Smooth muscle cell of the brain vasculature (primary cell): ENCODE results near the gene RNASEH2A.
"Not testable (repeated sequence)": the region's sequence is repeated elsewhere in the genome, so short reads cannot be mapped to it uniquely, and the experiment has no call there.

Experiments
- DNase-seq: peaks from one replicate; pipeline ENCODE4 v3.0.0-alpha.2; 2012; ENCODE audit warnings: low read depth, low spot score

Gene RNASEH2A

DNA sequence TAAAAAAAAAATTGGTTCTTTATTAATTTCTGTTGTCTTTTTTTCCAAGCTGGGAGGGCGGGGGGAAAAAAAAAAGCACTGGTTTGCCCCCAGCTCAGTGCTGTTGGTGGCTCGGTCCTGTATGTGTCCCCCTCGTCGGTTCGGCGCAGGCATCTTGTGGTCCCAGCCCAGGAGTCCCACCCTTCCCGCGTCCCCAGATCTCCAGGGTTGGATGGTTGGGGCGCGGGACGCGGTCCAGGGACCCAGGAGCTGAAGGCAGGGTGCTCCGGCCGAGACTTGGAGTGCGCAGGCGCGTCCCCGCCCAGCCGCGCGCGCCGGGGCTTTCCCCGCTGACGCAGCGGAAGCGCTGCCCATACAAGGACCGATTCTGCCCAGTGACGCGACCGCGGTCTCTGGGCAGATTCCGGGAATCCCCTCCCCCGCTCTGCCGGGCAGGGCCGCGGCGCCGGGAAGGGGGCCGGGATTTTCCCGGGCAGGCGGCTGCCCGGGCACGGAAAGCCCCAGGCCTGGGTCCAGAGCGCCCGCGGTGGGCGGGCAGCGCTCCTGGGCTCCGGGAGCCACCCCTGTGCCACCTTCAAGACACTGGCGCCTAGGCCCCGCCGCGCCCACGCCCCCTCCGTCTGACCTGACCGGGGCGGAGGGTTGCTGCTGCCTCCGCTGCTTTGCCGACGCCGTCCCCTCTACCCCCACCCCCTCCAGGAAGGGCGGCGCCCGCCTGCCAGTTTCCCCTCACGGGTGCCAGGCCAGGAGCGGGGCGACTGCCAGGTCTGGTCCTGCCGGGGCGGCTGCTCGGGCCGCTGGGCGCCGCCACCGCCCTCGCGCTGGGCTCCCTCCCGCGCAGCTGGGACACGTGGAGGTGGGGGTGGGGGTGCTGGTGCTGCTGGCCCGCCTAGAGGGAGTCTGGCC, 12.8 kb upstream of the RNASEH2A start:
- no peak for DNase-seq

DNA sequence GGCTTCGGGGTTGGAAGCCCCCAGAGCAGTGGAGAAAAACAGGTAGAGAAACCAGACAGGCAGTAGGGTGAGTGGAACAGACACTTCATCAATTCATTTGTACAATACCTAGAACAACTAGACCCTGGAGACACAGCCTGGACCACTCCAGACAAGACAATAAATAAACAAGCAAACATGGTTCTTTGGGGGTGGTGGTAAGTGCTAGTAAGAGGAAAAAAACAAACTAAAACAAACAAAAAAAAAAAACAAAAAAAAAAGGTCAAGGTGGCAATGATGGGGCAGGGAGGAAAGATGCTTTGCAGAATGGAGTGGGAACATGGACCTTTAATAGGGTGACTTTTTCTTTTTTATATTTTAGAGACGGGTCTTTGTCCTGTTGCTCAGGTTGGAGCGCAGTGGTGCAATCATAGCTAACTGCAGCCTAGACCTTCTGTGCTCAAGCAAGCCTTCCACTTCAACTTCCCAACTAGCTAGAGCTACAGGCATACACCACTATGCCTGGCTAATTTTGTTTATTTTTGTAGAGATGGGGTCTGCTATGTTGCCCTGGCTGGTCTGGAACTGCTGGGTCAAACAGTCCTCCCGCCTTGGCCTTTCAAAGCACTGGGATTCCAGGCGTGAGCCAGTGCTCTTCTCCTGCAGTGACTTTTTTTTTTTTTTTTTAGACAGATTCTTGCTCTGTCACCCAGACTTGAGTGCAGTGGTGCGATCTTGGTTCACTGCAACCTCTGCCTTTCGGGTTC, 12.0 kb upstream of the RNASEH2A start:
- no peak for DNase-seq

DNA sequence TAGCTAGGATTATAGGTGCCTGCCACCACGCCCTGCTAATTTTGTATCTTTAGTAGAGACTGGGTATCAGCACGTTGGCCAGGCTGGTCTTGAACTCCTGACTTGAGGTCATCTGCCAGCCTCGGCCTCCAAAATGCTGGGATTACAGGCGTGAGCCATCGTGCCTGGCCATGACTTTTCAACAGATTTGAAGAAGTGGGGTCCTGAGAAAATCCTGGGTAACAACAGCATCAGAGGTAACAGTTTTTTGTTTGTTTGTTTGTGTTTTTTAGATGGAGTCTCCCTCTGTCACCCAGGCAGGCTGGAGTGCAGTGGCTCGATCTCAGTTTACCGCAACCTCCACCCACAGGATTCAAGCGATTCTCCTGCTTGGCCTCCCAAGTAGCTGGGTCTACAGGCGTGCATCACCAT, 11.4 kb upstream of the RNASEH2A start:
- DNase-seq = no peak

DNA sequence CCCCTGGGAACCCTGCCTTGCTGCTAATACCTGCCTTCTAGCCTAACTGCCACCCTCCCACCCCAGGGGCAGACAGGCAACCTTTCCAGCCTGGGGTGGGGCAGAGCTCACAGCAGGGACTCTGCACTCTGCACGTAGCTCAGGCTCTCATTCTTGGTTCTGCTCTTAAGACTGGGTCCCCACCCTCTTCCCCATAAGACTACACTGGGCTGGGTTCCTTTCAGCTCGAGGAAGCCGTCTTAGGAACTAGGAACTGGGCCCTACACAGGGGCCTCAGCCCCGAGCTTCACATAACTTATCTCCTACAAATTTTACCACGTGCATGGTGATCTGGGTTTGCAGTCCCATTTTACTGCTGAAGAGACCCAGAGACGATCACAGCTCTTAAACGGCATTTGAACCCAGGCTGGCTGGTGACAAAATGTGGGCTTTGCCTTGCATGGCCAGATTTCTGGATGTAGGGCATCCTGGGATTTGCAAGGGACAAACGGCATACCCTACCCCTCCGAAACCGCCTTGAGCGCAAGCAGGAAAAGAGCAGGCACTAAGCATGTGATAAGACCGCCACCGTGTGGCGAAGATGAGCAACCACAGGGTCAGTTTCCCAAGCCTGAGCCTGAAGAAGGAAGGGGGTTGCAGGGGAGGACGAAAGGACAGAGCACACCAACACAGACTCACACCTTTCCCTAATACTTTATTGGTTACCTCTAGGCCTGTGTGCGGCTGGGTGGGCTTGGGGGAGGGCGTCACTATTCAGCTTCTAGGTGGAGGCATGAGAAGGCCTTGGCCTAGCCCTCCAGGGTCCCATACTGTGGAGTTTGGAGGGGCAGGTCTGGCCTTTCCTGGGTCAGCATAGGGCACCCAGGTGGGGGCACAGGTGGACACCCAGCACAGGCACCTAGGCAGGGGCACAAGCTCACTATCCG, 10.0 kb upstream of the RNASEH2A start:
- DNase-seq = no peak

DNA sequence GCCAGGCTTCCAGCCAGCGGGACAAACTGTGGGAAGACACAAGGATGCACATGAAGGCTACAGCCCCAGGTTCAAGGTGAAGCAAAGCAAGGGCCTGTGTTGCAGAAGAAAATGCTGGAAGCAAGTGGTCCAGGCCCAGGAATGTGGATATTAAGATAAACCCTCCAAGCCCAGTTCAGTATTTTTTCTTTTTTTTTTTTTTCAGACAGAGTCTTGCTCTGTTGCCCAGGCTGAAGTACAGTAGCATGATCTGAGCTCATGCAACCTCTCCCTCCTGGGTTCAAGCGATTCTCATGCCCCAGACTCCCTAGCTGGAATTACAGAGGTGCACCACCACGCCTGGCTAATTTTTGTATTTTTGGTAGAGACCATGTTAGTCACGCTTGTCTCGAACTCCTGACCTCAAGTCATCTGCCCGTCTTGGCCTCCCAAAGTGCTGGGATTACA, 9.2 kb upstream of the RNASEH2A start:
- no peak for DNase-seq

DNA sequence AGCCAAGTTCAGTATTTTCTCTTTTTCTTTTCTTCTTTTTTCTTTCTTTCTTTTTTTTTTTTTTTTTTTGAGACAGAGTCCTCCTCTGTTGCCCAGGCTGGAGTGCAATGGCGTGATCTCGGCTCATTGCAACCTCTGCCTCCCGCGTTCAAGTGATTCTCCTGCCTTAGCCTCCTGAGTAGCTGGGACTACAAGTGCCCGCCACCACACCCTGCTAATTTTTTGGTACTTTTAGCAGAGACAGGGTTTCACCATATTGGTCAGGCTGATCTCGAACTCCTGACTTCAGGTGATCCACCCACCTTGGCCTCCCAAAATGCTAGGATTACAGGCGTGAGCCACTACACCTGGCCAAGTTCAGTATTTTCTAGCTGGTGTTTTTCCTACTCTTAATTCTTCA, 8.8 kb upstream of the RNASEH2A start:
- not testable (repeated sequence) for DNase-seq

DNA sequence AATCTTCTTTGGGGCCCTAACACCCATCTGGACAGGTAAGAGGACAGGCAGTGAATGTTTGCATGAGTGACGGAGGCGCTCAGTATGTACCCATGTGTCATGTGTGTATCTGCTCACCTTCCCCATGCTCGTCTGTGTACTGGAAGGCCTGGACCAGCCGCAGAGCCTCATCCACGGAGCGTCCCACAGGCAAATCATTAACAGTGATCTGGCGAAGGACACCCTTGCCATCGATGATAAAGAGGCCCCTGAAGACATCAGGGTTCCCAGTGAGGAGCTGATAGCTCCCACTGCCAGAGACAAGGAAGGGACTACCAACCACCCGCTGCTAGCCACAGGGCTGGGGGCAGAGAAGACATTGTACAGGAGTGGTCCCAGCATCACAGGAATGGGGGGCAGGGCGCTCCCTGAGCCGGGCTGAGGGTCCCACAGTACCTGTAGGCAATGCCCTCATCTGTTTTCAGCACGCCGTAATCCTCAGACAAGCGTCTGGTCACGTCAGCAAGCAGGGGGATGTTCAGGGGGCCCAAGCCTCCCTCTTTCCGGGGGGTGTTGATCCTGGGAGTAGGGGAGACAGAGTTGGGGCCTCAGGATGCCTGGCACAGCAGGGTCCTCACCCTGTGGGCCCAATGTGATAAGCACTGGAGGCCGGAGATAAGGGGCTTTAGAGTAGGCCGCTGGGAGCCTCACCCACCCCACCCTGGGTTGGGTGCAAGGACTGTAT, 6.5 kb upstream of the RNASEH2A start:
- DNase-seq = no peak

DNA sequence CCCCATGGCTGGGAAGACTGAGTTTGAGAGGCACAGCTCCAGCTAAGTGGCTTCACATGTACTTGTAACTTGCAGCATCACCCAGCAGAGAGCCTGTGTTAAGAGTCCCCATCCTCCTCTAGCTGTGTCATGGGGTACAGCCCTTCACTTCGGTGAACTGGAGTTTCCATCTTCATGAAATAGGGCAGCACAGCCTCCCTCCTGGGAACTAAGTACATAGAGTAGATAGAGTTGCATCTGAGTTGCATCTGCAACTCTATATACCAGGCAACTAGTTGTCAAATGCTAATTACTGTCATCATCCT, 6.0 kb upstream of the RNASEH2A start:
- no peak for DNase-seq

DNA sequence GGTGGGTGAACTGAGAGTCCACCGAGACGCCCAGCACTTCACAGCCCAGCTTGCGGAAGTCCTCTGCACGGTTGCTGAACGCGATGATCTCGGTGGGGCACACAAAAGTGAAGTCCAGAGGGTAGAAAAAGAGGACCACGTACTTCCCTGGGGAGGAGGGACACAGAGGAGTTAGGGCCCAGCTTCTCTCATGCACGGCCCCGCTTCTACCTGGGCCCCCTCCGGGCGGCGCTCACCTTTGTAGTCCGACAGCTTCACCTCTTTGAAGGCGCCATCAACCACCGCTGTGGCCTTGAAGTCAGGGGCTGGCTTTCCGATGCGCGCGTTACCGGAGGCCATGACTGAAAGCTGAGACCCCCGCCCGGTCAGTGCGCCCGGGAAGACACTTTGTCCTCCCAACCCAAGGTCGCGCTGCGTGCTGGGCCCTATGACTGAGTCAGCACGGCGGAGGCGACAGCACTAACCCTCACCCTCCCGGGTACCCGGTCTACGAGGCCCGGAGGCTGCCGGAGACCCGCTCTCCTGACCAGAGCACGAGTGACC, 5.4 kb upstream of the RNASEH2A start:
- no peak for DNase-seq

DNA sequence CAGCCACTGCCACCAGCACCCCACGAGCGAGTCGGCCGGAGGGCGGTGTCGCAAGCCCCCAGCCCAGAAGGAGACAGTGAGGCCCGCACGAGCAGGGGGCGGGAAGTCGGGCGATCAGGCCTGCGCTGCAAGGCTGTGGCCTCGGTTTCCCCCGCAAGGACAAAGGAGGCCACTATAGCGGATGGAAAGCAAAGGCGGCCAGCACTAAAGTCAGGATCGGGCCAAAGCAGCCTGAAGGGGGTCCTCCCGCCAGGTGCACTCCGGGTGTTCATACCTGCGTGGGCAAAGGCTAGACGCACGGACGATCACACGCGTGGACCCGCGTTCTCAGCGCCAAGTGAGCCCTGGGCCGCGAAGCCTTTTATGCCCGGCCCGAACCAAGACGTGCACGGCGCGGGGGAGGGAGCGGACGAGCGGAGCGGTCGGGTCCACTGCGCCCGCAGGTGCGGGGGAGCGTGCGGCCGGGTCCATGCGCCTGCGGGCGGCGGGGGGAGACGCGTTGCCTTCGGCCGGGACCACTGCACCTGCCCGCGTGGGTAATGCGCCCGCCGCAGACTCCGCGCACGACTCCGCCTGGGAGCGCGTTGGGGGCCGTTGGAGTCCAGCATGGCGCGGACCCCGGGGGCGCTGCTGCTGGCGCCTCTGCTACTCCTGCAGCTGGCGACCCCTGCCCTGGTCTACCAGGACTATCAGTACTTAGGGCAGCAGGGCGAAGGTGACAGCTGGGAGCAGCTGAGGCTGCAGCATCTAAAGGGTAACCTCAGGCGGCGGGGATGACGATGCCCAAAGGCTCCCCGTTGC, 4.7 kb upstream of the RNASEH2A start, which contains the start of the genes PRDX2 and THSD8:
PRDX2 (minus strand) TSS at position 335 of the 801 bp plus-strand sequence. CDS start 539 bp downstream, outside the sequence.
THSD8 (plus strand) TSS at position 604 of the 801 bp plus-strand sequence; CDS start at position 607, 3 bp downstream.
- no peak for DNase-seq

DNA sequence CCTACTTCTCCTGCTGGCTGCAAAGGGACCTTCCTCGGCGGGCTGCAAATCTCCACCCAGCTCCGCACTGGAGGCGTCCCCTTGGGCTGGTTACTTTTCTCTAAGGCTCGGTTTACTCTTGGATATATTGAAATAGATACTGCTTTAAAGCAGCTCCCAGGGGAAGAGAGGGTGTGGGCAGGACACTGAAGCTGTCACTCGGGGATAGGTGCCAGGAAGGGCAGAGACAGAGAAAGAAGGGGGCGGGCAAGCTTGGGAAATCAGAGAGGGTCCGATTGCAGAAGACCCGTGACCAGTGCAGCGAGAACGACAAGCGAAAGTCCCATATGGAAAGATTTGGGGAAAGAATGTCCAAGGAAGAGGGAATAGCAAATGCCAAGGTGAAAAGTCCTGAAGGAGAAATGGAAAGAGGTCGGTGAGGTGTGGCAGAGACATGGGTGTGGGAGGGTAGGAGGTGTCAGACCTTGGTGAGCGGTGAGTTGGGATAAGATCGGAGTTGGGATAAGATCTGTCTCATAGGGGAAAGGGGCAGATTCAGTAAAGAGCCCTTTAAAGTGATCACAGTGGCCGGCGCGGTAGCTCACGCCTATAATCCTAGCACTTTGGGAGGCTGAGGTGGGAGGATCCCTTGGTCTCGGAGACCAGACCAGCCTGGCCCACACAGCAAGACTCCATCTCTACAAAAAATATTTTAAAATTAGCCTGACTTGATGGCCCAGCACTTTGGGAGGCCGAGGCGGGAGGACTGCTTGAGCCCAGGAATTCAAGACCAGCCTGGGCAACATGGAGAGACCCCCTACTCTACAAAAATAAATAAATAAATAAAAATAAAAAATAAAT, 3.9 kb upstream of the RNASEH2A start:
- no peak for DNase-seq

DNA sequence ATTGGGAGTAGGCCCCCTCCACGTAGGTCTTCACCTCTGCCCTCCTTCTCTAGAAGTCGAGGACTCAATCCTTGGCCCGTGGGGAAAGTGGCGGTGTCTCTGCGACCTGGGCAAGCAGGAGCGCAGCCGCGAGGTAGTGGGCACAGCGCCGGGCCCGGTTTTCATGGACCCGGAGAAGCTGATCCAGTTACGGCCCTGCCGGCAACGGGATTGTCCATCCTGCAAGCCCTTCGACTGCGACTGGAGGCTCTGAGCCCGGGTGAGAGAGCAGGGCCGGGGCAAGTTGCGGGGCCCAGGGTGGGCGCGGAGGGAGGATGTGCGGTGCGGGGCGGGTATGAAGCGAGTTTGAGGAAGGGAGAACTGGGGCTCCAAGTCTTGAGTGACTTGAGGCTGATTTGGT, 2.3 kb upstream of the RNASEH2A start:
- no peak for DNase-seq

DNA sequence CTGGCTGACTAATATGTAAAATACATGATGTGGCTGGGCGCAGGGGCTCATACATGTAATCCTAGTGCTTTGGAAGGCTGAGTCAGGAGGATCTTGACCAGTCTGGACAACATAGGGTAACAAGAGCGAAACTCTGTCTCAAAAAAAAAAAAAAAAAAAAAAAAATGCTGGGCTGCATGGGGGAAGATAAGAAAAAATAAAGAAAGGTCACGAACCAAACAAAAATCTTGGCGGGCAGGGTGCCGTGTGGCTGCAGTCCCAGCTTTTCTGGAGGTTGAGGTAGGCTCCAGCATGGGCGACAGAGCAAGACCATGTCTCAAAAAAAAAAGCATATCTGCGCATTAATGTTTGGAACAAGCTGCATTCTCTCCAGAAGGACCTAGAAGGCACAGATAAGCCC, 8.7 kb downstream of the RNASEH2A start:
- DNase-seq = no peak

DNA sequence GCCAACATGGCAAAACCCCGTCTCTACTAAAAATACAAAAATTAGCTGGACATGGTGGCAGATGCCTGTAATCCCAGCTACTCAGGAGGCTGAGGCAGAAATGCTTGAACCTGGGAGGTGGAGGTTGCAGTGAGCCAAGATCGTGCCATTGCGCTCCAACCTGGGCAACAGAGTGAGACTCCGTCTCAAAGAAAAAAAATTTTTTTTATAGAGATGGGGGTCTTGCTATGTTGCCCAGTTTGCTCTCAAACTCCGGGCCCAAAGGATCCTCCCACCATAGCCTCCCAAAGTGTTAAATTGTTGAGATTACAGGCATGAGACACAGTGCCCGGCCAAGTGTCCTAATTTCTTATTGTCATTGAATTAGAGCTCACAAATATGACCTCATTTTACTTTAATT, 10.8 kb downstream of the RNASEH2A start:
- not testable (repeated sequence) for DNase-seq

DNA sequence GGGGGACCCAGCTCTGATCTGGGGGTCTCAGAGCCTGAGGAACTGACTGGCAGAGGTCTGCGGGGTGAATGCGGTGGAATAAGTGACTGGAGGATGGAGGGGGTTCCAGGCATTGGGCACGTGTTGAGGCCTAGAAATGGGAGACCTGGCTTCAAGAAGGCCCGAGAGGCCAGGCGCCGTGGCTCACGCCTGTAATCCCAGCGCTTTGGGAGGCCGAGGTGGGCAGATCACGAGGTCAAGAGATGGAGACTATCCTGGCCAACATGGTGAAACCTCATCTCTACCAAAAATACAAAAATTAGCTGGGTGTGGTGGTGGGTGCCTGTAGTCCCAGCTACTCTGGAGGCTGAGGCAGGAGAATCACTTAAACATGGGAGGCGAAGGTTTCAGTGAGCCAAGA, 11.4 kb downstream of the RNASEH2A start:
- DNase-seq = not testable (repeated sequence)

DNA sequence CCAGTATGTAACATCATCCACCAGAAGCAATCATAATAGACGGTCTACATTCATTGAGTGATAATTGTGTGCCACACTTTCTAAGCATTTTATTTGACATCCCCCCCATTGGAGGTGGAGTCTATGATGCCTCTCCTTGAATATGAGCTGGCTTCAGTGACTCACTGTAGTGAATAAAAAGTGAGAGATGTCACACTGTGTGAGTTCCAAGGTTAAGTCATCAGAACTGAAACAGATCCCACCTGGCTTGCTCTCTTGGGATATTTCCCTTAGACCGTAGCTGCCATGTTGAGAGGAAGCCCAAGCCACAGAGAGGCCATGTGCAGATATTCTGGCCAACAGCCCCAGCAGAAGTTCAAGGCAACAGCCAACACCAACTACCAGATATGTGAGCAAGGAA, 15.4 kb downstream of the RNASEH2A start:
- DNase-seq = no peak

DNA sequence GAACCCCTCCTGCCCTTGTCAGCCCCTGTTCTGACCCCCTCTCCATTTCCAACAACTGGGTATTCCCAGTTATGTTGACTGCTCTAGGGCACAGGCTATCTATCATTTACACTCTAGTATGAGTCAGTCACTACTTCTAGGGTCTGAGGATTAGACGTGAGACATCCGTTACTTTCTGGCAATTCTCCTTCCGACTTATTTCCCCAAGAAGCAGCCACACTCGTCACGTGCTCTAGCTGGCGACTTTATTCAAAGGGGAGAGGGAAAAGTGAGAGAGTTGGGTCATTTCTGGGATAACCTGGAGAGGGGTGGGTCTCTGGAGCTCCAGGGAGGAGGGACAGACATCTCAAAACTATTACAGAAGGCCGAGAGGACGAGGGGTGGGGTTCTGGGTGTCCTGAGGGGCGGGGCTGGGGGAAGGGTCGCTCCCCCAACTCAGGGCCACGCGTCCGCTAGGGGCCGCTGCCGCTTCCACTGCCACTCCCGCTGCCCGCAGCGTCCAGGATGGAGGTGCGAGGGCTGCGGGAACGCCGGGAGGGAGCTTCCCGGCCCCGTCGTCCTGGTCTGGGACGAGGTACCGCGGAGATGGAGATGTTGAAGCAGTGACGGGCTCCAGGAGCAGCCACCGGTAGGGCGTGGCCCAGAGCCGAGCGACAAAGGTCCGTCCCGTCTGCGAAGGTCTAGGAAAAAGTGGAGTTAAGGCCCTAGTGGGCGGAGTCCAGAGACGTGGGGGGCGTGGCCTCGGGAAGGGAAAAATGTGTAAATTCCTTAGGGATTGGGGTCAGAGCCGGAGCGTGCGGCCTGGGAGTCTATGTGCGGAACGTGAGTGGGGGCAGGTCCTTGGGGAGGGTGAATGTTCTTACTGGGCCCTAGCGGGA, 19.1 kb downstream of the RNASEH2A start:
- DNase-seq = no peak

DNA sequence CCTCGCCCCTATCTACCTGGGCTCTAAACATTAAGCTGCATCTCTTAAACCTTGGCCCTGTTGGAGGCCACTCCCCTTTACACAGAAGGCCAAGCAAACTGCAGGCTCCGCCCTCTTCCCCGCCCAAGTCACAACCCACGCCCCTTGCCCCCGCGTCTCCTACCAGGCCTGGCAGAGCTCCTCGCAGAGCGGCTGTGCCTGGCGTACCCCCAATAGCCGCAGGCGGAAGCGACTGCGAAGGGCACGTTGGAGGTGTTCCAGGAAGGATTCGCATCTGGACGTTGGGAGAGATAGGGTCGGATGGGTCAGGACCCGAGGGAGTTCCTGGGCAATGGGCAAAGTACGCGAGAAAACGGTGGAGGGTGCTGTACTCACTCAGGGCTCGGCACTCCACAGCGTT, 22.1 kb downstream of the RNASEH2A start:
- no peak for DNase-seq
